Lower leg skin (tissue), 3 donors: Measurements from ENCODE around the gene SHD.

ENCODE experiments used
- CTCF ChIP-seq, 3 donors: fragments of 450-650 bp; IDR thresholded peaks; one replicate each; pipeline ENCODE4 v1.5.1; 2016; ENCODE audit warnings: antibody characterized with exemption in 3 of 3, mild to moderate bottlenecking in 3 of 3, moderate library complexity in 2 of 3
- POLR2A ChIP-seq, 2 donors: fragments of 450-650 bp; IDR thresholded peaks; one replicate each; pipeline ENCODE4 v1.6.1; 2016 to 2017; ENCODE audit warnings: antibody characterized with exemption in 2 of 2, mild to moderate bottlenecking in 1 of 2, moderate library complexity in 1 of 2

- no peak for TF ChIP-seq CTCF (IDR thresholded peaks at IDR 0.05)
- no peak for TF ChIP-seq POLR2A (IDR thresholded peaks at IDR 0.05)
These were observed 5.9 kb downstream of the SHD start for GRCh38 chr19:4284974-4285373.
